SHP77 treated with DMSO at 0.1 percent for 48 hours (cell line): ENCODE results near the gene ZNF30.
"Not testable (repeated sequence)": the region's sequence is repeated elsewhere in the genome, so short reads cannot be mapped to it uniquely, and the experiment has no call there.

Experiments used
- DNase-seq: peaks from one replicate; lab custom pipeline; 2025; lab: John Stamatoyannopoulos, UW

The ZNF30 gene

DNA sequence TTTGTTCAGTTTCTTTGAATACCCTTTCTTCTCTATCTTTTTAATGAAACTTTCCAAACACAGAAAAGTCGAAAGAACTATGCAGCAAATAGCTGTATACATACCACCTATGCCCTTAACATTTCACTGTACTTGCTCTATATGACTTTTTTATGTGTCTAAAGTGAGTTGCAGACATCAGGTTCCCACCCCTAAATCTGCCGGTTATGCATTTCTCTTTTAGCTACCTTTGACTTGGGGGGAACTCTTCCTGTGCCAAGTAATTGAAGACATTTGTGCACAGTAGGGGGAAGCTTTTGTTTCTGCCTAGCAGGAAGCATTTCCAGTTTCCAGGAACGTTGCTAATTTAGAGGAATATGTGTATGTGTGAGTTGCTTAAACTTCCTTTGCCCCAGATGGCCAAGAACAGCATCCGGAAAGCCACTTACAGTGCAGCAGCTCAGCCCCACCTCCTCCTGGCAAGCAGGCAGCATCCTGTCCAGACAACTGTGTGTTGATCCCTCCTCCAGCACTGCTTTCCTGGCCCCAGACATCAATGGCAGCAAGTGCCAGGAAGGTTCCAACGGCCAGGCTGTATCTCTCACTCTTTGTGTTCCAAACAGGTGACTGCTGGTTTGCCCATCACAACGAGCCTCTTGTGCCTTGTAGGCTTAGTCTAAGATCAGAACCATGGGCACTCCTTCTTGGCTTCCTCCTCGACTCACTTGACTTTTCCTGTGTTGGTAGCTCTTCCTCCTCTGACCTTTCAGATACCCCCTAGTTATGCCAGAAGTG, 58.7 kb downstream of the ZNF30 start:
- no peak for DNase-seq

- DNase-seq: no peak
These were observed 61.4 kb downstream of the ZNF30 start for GRCh38 chr19:34988119-34988518.

GRCh38 chr19:34989298-34989697, 62.6 kb downstream of the ZNF30 start:
- DNase-seq: no peak

DNA sequence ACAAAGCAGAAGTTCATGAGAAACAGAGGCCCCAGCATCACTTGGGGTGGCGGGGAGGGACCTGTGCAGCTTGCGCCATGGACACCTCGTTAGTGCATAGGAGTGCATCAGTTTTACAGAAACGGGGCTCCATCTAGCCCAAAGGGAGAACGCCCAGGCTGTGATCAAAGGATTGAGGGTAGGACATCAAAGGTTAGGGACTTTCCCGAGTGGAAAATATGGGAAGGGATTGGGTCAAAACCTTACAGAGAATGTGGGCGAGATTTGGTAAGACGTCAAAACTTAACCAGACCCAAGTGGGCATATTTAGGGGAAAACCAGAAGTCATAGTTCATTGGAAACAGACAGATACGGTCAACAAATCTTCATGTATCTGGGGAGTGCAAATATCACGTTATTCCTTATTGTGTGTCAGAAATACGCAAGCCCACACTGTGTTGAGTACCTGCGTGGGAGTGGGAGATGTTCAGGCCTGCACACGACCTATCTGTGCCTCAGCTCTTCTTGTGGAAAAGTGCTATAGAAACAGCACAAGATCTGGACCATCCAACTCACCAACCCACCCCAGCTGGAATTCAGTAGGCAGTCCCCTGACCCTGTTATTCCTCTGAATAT, 64.0 kb downstream of the ZNF30 start:
- no peak for DNase-seq

DNA sequence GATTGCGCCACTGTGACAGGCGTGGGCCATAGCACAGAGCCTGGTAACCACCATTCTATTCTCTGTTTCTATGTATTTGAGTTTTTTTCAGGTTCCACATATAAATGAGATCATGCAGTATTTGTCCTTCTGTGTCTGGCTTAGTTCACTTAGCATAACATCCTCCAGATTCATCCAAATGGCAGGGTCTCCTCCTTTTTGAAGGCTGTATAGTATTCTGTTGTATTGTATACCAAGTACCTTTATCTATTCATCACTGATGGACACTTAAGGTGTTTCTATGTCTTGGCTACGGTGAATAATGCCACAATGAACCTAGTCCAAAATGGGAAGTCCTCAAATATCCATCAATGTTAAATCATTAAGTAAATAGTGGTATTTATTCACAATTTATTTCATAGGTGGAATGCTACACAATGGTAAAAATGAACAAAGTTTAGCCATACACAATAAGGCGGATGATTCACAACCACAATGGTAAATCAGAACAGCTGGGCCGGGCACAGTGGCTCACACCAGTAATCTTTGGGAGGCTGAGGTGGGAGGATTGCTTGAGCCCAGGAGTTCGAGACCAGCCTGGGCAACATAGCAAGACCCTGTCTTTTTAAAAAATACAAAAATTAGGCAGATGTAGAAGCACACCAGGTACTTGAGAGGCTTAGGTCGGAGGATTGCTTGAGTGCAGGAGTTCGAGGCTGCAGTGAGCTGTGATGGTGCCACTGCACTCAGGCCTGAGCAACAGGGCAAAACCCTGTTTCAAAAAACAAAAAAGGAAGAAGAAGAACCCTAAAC, 65.0 kb downstream of the ZNF30 start:
- DNase-seq: no peak

DNA sequence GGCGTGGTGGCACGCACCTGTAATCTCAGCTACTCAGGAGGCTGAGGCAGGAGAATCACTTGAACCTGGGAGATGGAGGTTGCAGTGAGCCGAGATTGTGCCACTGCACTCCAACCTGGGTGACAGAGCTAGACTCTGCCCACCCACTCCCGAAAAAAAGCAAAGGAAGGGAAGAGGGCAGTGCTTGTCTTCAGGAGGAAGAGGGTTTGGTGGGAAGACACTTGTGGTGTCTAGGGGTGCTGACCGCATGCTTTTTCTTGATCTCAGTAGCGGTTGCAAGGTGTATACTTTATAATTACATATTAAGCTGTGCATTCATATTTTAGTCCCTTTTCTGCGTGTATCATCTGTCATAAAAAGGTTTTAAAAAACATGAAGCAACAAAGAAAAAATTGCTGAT, 65.9 kb downstream of the ZNF30 start:
- not testable (repeated sequence) for DNase-seq

DNA sequence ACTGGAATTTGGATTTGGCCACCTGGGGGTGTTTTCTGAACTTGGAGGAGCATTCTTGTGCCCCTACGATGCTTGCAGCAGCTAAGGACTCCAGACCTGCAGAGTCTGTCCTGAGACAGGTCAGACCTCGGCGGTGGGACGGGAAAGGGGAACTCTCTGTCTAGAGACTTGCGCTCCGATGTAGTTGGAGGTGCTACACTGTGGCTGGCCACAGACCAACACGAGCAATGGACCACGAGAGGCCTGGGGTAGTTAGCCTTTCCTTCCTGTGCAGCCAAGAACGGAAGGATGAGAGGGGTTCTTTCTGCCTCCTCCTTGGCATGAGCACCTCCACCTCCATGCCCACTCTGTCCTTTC, 67.6 kb downstream of the ZNF30 start:
- no peak for DNase-seq
